HG02938 (cell line): Measurements from ENCODE around the gene AHCYL2.
"Not testable (repeated sequence)": the region's sequence is repeated elsewhere in the genome, so short reads cannot be mapped to it uniquely, and the experiment has no call there.

Source experiments
- ATAC-seq: cut with Tn5 transposase; IDR thresholded peaks from one replicate; pipeline ENCODE4 v1.9.1; 2021; ENCODE audit warnings: mild to moderate bottlenecking, moderate library complexity; ENCODE audit not compliant: unreplicated experiment

The AHCYL2 gene

GRCh38 chr7:129347330-129347729, 122.5 kb downstream of the AHCYL2 start:
- no peak for ATAC-seq

GRCh38 chr7:129348023-129348740, 123.4 kb downstream of the AHCYL2 start:
- no peak for ATAC-seq

GRCh38 chr7:129351320-129351719, 126.5 kb downstream of the AHCYL2 start:
- no peak for ATAC-seq

GRCh38 chr7:129353104-129353503, 128.3 kb downstream of the AHCYL2 start:
- not testable (repeated sequence) for ATAC-seq

GRCh38 chr7:129354428-129355157, 129.8 kb downstream of the AHCYL2 start:
- ATAC-seq: no peak

GRCh38 chr7:129356176-129356575, 131.3 kb downstream of the AHCYL2 start:
- no peak for ATAC-seq

- no peak for ATAC-seq
These were observed 134.3 kb downstream of the AHCYL2 start for GRCh38 chr7:129359176-129359575.

GRCh38 chr7:129359638-129360037, 134.8 kb downstream of the AHCYL2 start:
- no peak for ATAC-seq

GRCh38 chr7:129361771-129362170, 136.9 kb downstream of the AHCYL2 start:
- ATAC-seq: no peak

- ATAC-seq: no peak
These were observed 137.7 kb downstream of the AHCYL2 start for GRCh38 chr7:129362496-129362895.

GRCh38 chr7:129367349-129367699, 142.5 kb downstream of the AHCYL2 start:
- no peak for ATAC-seq

GRCh38 chr7:129367700-129368388, 143.0 kb downstream of the AHCYL2 start:
- ATAC-seq: peak; percentile 63

- ATAC-seq: peak; percentile 48
These were observed 143.7 kb downstream of the AHCYL2 start for GRCh38 chr7:129368389-129368986.

GRCh38 chr7:129369447-129369846, 144.6 kb downstream of the AHCYL2 start:
- ATAC-seq: not testable (repeated sequence)

GRCh38 chr7:129370812-129371211, 146.0 kb downstream of the AHCYL2 start:
- no peak for ATAC-seq

- no peak for ATAC-seq
These were observed 146.7 kb downstream of the AHCYL2 start for GRCh38 chr7:129371487-129371886.

- no peak for ATAC-seq
These were observed 149.0 kb downstream of the AHCYL2 start for GRCh38 chr7:129373651-129374428.

- no peak for ATAC-seq
These were observed 150.5 kb downstream of the AHCYL2 start for GRCh38 chr7:129375141-129375938.

- no peak for ATAC-seq
These were observed 151.4 kb downstream of the AHCYL2 start for GRCh38 chr7:129376076-129376777.
